Tibial nerve (tissue), 4 donors: ENCODE measurements around the gene CXCR4.

ENCODE experiments used
- CTCF ChIP-seq, 5 experiments: fragments of 200-600 bp in 3 of 5; fragments of 450-650 bp in 2 of 5; sonication (generic) in 3 of 5; IDR thresholded peaks; one replicate each; pipeline ENCODE4 v1.5.1; 2016 to 2019; ENCODE audit warnings: antibody characterized with exemption in 5 of 5, mild to moderate bottlenecking in 3 of 5, moderate library complexity in 2 of 5
- EP300 ChIP-seq, 2 donors: sonication (generic); formaldehyde crosslinking; IDR thresholded peaks; one replicate each; pipeline ENCODE4 v1.6.1; 2017; ENCODE audit warnings: antibody characterized with exemption in 2 of 2, mild to moderate bottlenecking in 1 of 2
- POLR2A ChIP-seq, 2 donors: fragments of 450-650 bp; IDR thresholded peaks; one replicate each; pipeline ENCODE4 v1.6.1; 2017; ENCODE audit warnings: antibody characterized with exemption in 2 of 2, mild to moderate bottlenecking in 2 of 2, moderate library complexity in 2 of 2

GRCh38 chr2:136117909-136118818 is at the start of gene CXCR4:
- peak in 1 of 2 donors; percentile 70 for TF ChIP-seq POLR2A (IDR thresholded peaks at IDR 0.05)
- TF ChIP-seq CTCF (IDR thresholded peaks at IDR 0.05) = no peak
- peak in 1 of 2 donors; percentile 83 for TF ChIP-seq EP300 (IDR thresholded peaks at IDR 0.05)
